Neural cell (in vitro differentiated cells): ENCODE data around the gene CTSH.

ENCODE experiments used
- CTCF ChIP-seq: fragments of 450-650 bp; IDR thresholded peaks from 2 replicates; pipeline ENCODE4 v1.5.1; 2014; ENCODE audit warnings: antibody characterized with exemption, mild to moderate bottlenecking, moderate library complexity; ENCODE audit not compliant: poor library complexity, severe bottlenecking
- EP300 ChIP-seq: fragments of 450-650 bp; conservative IDR thresholded peaks from 2 replicates; pipeline ENCODE4 v1.6.1; 2014; ENCODE audit warnings: antibody characterized with exemption, mild to moderate bottlenecking, moderate library complexity; ENCODE audit not compliant: poor library complexity, severe bottlenecking
- MXI1 ChIP-seq: fragments of 450-650 bp; conservative IDR thresholded peaks from 2 replicates; pipeline ENCODE4 v1.6.1; 2014; ENCODE audit warnings: antibody characterized with exemption, mild to moderate bottlenecking; ENCODE audit not compliant: poor library complexity, severe bottlenecking
- POLR2AphosphoS5 ChIP-seq: IDR thresholded peaks from 2 replicates; pipeline ENCODE4 v1.6.1; 2012
- RAD21 ChIP-seq: fragments of 450-650 bp; conservative IDR thresholded peaks from 2 replicates; pipeline ENCODE4 v1.6.1; 2014; ENCODE audit warnings: antibody characterized with exemption, mild to moderate bottlenecking, moderate library complexity

- TF ChIP-seq CTCF (no peak), POLR2AphosphoS5 (no peak), EP300 (no peak), MXI1 (no peak), RAD21 (no peak)
Measured at GRCh38 chr15:78937132-78937739, 7.6 kb downstream of the CTSH start.
